Tibial nerve (tissue), 3 donors: ENCODE results near the gene RELN.

Source experiments
- CTCF ChIP-seq, 5 experiments: fragments of 200-600 bp in 3 of 5; fragments of 450-650 bp in 2 of 5; sonication (generic) in 3 of 5; IDR thresholded peaks; one replicate each; pipeline ENCODE4 v1.5.1; 2016 to 2019; ENCODE audit warnings: antibody characterized with exemption in 5 of 5, mild to moderate bottlenecking in 3 of 5, moderate library complexity in 2 of 5
- POLR2A ChIP-seq, 2 donors: fragments of 450-650 bp; IDR thresholded peaks; one replicate each; pipeline ENCODE4 v1.6.1; 2017; ENCODE audit warnings: antibody characterized with exemption in 2 of 2, mild to moderate bottlenecking in 2 of 2, moderate library complexity in 2 of 2

- TF ChIP-seq CTCF (IDR thresholded peaks at IDR 0.05) (no peak), POLR2A (IDR thresholded peaks at IDR 0.05) (no peak)
These were observed 258.3 kb downstream of the RELN start for GRCh38 chr7:103731169-103731568.
